HL-60 (cell line): ENCODE data around the gene LAMA2.

Source experiments
- DNase-seq, 2 experiments: peaks; one replicate each; pipeline ENCODE4 v3.0.0-alpha.2; 2010 to 2020; ENCODE audit warnings: low read depth in 1 of 2, low spot score in 1 of 2
- H3K27ac ChIP-seq: fragments of 250-450 bp; sonication (Bioruptor Pico); replicated peaks from 2 replicates; pipeline ENCODE4 v1.5.1; 2020; ENCODE audit warnings: mild to moderate bottlenecking, moderate library complexity
- H3K27me3 ChIP-seq: fragments of 250-450 bp; sonication (Bioruptor Pico); 2 replicates; pipeline ENCODE4 v1.5.1; 2021; ENCODE audit warnings: mild to moderate bottlenecking, moderate library complexity; ENCODE audit not compliant: insufficient read depth, poor library complexity, severe bottlenecking
- H3K4me3 ChIP-seq: replicated peaks from 2 replicates; pipeline ENCODE4 v1.5.1; 2011; ENCODE audit warnings: mild to moderate bottlenecking, control low read depth, low read length; ENCODE audit not compliant: insufficient read depth
- GABPA ChIP-seq: IDR thresholded peaks from 2 replicates; pipeline ENCODE4 v1.6.1; 2012; ENCODE audit warnings: low read depth
- POLR2AphosphoS5 ChIP-seq: IDR thresholded peaks from 2 replicates; pipeline ENCODE4 v1.6.1; 2012; ENCODE audit warnings: low read depth
- SPI1 ChIP-seq: IDR thresholded peaks from 2 replicates; pipeline ENCODE4 v1.6.1; 2012; ENCODE audit warnings: low read depth, mild to moderate bottlenecking, borderline replicate concordance
- TF ChIP-seq, protein P1 (sequence below): IDR thresholded peaks from one replicate; pipeline ENCODE4 v1.5.1; 2011; ENCODE audit warnings: low read length, control low read depth, inconsistent platforms; ENCODE audit not compliant: insufficient read depth
- TF ChIP-seq, protein P2 (sequence below): IDR thresholded peaks from 2 replicates; pipeline ENCODE4 v1.6.1; 2012; ENCODE audit warnings: low read depth; ENCODE audit not compliant: insufficient replicate concordance

LAMA2 gene

DNA sequence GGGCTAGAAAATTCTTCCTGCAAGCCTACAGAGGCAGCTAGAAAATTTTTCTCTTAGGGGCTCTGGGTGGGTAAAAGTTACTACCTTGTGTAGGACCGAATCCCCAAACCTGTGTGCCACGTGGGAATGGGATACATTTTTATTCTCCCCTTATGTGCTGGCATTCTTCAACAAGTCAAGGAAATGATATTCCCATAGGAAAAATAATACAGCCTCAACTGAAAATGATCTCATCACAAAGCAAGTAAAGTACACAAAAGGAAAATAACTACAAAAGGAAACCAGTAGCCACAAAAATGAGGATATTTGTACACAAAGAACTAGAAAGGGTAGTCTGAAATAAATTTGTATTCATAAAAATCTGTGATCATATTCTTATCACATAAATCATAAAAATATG lies 298.1 kb downstream of the LAMA2 start:
- no peak overlapping the region for H3K27ac ChIP-seq
- H3K27me3 ChIP-seq = no peaks in the 10 kb centered on the region
- no peak for DNase-seq
- no peak overlapping the region for H3K4me3 ChIP-seq
- no peak for TF ChIP-seq POLR2AphosphoS5

DNA sequence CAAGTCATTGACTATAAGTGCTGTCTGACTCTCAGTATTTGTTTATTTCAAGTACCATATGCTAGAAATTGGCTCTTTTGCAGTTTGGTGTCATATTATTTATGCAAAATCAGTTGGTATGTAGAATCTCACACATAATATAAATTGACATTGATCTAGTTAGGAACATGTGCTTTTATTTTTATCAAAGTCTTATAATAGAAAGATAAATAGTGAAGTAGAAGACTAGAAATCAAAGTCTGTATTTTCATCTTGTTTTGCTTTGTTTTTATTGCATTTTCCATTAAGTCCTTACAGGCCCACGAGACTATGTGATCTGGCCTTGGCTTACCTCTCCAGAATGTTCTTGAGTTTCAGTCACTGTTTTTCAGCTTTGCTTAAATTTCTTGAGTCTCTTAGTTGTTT lies 300.3 kb downstream of the LAMA2 start:
- Histone ChIP-seq H3K4me3 (no peak overlapping the region), H3K27ac (no peak overlapping the region), H3K27me3 (no peaks in the 10 kb centered on the region)
- no peak for DNase-seq
- TF ChIP-seq GABPA (no peak), POLR2AphosphoS5 (no peak), SPI1 (no peak)
- TF ChIP-seq, protein P1, sequence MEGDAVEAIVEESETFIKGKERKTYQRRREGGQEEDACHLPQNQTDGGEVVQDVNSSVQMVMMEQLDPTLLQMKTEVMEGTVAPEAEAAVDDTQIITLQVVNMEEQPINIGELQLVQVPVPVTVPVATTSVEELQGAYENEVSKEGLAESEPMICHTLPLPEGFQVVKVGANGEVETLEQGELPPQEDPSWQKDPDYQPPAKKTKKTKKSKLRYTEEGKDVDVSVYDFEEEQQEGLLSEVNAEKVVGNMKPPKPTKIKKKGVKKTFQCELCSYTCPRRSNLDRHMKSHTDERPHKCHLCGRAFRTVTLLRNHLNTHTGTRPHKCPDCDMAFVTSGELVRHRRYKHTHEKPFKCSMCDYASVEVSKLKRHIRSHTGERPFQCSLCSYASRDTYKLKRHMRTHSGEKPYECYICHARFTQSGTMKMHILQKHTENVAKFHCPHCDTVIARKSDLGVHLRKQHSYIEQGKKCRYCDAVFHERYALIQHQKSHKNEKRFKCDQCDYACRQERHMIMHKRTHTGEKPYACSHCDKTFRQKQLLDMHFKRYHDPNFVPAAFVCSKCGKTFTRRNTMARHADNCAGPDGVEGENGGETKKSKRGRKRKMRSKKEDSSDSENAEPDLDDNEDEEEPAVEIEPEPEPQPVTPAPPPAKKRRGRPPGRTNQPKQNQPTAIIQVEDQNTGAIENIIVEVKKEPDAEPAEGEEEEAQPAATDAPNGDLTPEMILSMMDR = no peak
- TF ChIP-seq, protein P2, sequence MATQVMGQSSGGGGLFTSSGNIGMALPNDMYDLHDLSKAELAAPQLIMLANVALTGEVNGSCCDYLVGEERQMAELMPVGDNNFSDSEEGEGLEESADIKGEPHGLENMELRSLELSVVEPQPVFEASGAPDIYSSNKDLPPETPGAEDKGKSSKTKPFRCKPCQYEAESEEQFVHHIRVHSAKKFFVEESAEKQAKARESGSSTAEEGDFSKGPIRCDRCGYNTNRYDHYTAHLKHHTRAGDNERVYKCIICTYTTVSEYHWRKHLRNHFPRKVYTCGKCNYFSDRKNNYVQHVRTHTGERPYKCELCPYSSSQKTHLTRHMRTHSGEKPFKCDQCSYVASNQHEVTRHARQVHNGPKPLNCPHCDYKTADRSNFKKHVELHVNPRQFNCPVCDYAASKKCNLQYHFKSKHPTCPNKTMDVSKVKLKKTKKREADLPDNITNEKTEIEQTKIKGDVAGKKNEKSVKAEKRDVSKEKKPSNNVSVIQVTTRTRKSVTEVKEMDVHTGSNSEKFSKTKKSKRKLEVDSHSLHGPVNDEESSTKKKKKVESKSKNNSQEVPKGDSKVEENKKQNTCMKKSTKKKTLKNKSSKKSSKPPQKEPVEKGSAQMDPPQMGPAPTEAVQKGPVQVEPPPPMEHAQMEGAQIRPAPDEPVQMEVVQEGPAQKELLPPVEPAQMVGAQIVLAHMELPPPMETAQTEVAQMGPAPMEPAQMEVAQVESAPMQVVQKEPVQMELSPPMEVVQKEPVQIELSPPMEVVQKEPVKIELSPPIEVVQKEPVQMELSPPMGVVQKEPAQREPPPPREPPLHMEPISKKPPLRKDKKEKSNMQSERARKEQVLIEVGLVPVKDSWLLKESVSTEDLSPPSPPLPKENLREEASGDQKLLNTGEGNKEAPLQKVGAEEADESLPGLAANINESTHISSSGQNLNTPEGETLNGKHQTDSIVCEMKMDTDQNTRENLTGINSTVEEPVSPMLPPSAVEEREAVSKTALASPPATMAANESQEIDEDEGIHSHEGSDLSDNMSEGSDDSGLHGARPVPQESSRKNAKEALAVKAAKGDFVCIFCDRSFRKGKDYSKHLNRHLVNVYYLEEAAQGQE = no peak

DNA sequence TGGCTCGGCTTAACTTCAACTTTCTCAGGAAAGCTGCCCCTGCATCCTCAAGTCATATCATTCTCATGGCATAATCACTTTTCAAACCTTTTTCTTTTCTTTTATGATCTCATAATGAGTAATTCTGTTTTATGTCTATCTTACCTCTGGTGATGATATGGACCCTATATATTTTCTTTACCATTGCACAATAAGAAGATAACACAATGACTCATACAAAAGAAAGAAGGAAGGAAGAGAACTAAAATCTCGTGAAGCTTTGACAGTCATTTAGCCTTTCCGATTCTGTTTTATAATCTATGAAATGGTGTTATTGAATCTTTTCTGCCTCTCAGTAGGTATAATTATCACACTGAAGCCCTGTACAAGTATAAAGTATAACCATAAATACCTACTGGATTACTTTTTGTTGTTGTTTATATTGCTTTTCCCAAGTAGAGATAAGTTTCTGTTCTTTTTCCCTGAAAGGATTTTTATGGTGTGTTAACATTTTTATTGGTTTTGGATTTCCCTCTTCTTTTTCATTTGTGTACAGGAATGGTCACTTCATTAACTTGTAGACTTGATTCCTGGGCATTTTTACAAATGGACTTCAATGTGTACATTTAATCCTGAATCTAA lies 300.9 kb downstream of the LAMA2 start:
- H3K4me3 ChIP-seq = no peak overlapping the region
- no peak for TF ChIP-seq SPI1
- TF ChIP-seq GABPA = no peak
- TF ChIP-seq, protein P1 = no peak
- TF ChIP-seq, protein P2 = no peak
- TF ChIP-seq POLR2AphosphoS5 = no peak
- no peak overlapping the region for H3K27ac ChIP-seq
- DNase-seq = no peak
- no peaks in the 10 kb centered on the region for H3K27me3 ChIP-seq

DNA sequence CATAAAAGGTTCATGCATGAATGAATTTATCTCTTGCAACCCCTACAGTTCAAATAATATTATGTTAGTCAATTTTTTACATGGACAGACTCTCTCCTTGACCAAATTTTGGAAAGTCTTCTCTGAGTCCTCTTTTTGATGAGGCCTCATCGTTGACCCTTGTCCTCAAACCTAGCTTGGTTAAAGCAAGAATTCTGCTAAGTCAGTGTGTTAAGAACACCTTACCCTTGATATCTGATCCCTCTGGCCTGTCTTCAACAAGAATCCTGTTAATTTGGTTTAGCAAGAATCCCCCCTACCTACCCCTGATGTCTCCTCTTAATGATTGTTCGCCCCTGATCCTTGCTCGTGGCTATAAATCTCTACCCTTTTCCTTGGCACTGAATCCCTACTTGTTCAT lies 301.4 kb downstream of the LAMA2 start:
- DNase-seq = no peak
- TF ChIP-seq GABPA (no peak), POLR2AphosphoS5 (no peak), SPI1 (no peak)
- TF ChIP-seq, protein P1 = no peak
- TF ChIP-seq, protein P2 = no peak
- H3K4me3 ChIP-seq = no peak overlapping the region
- H3K27me3 ChIP-seq = no peaks in the 10 kb centered on the region
- no peak overlapping the region for H3K27ac ChIP-seq
